Neuron (in vitro differentiated cells): ENCODE measurements around the gene NKIRAS1.

Source experiments
- H2AFZ ChIP-seq: one replicate; pipeline ENCODE4 v1.6.1; 2013; ENCODE audit warnings: low read depth, mild to moderate bottlenecking, inconsistent platforms, low read length, moderate library complexity
- H3K27me3 ChIP-seq: one replicate; pipeline ENCODE4 v1.6.1; 2013; ENCODE audit warnings: low read length; ENCODE audit not compliant: insufficient read depth
- H3K36me3 ChIP-seq: one replicate; pipeline ENCODE4 v1.6.1; 2013; ENCODE audit warnings: low read length; ENCODE audit not compliant: insufficient read depth
- H3K4me1 ChIP-seq: one replicate; pipeline ENCODE4 v1.6.1; 2013; ENCODE audit warnings: low read length; ENCODE audit not compliant: insufficient read depth
- H3K4me3 ChIP-seq: 2 replicates; pipeline ENCODE4 v1.5.1; 2013; ENCODE audit warnings: mild to moderate bottlenecking, low read length, moderate library complexity
- H3K9me3 ChIP-seq: one replicate; pipeline ENCODE4 v1.6.1; 2013; ENCODE audit warnings: low read length

The NKIRAS1 gene

GRCh38 chr3:23843869-23844268, 72.9 kb downstream of the NKIRAS1 start:
- Histone ChIP-seq H3K4me3 (no peak overlapping the region), H3K9me3 (no peaks in the 10 kb centered on the region), H3K27me3 (no peaks in the 10 kb centered on the region), H3K36me3 (no peaks in the 10 kb centered on the region), H2AFZ (no peak overlapping the region), H3K4me1 (peaks cover 8% of the 10 kb centered on the region)
